H1 (cell line): Measurements from ENCODE around the gene PDIA6. TPM values are rescaled to one million over a fixed set of nuclear protein-coding genes. Genes with fewer than 3 reads are reported as not detected.

Experiments used
- CTCF ChIA-PET: fragments of 300-600 bp; sonication (Branson Sonifier 250); formaldehyde crosslinking; loops from one replicate; lab custom pipeline; 2021; ENCODE audit not compliant: partially characterized antibody; lab: Charles Lee
- POLR2A ChIA-PET: fragments of 300-600 bp; sonication (Branson Sonifier 250); formaldehyde crosslinking; loops from one replicate; lab custom pipeline; 2021; ENCODE audit warnings: inconsistent platforms; ENCODE audit not compliant: partially characterized antibody; lab: Charles Lee
- DNase-seq, 2 experiments: peaks; one replicate each; pipeline versions ENCODE4 v3.0.0 to v3.0.0-alpha.2; 2010 to 2022; ENCODE audit warnings: low spot score in 2 of 2, low read depth in 1 of 2, mixed read lengths in 1 of 2
- FAIRE-seq: peaks from 2 replicates; lab custom pipeline; 2011; peaks lifted over from hg19 to GRCh38; lab: Jason Lieb, UNC
- H2AFZ ChIP-seq: 2 replicates; pipeline ENCODE4 v1.8.1; 2012; ENCODE audit warnings: low read length, inconsistent platforms
- H2AK5ac ChIP-seq: 2 replicates; pipeline ENCODE4 v1.6.1; 2013; ENCODE audit warnings: low read depth, low read length
- H2BK120ac ChIP-seq: replicated peaks from 2 replicates; pipeline ENCODE3; 2013; ENCODE audit warnings: low read depth, low read length, inconsistent platforms
- H2BK12ac ChIP-seq: 2 replicates; pipeline ENCODE4 v1.6.1; 2013; ENCODE audit warnings: low read depth, low read length
- H2BK15ac ChIP-seq: 2 replicates; pipeline ENCODE4 v1.6.1; 2013; ENCODE audit warnings: low read length
- H2BK20ac ChIP-seq: 2 replicates; pipeline ENCODE4 v1.6.1; 2013; ENCODE audit warnings: low read length
- H2BK5ac ChIP-seq: 2 replicates; pipeline ENCODE4 v1.6.1; 2013; ENCODE audit warnings: low read depth, low read length
- H3K14ac ChIP-seq: 2 replicates; pipeline ENCODE4 v1.6.1; 2013; ENCODE audit warnings: inconsistent platforms; ENCODE audit not compliant: insufficient read length
- H3K18ac ChIP-seq: 2 replicates; pipeline ENCODE4 v1.6.1; 2013; ENCODE audit warnings: low read length; ENCODE audit errors: extremely low read depth
- H3K23ac ChIP-seq: 2 replicates; pipeline ENCODE4 v1.6.1; 2013; ENCODE audit warnings: inconsistent platforms; ENCODE audit not compliant: insufficient read length
- H3K23me2 ChIP-seq: 2 replicates; pipeline ENCODE4 v1.6.1; 2013; ENCODE audit warnings: low read depth, low read length
- H3K27ac ChIP-seq: 2 replicates; pipeline ENCODE4 v1.6.1; 2011; ENCODE audit warnings: low read depth, low read length, inconsistent platforms
- H3K27me3 ChIP-seq, 4 experiments: replicated peaks in 1 of 4; 1 replicate in 1 of 4; 2 replicates in 3 of 4; pipeline versions ENCODE4 v1.6.1 to v1.8.1; 2011 to 2013; ENCODE audit warnings: low read length in 3 of 4, mild to moderate bottlenecking in 3 of 4, inconsistent platforms in 2 of 4, mixed read lengths in 2 of 4, moderate library complexity in 1 of 4; ENCODE audit not compliant: control insufficient read depth in 3 of 4, insufficient read depth in 3 of 4; ENCODE audit errors: extremely low read depth in 1 of 4
- H3K36me3 ChIP-seq, 4 experiments: 2 replicates each; pipeline versions ENCODE4 v1.6.1 to v1.8.1; 2011 to 2013; ENCODE audit warnings: mild to moderate bottlenecking in 4 of 4, low read length in 3 of 4, moderate library complexity in 2 of 4, control low read depth in 1 of 4, inconsistent platforms in 1 of 4; ENCODE audit not compliant: insufficient read depth in 4 of 4, control insufficient read depth in 2 of 4
- H3K4ac ChIP-seq: replicated peaks from 2 replicates; pipeline ENCODE3; 2013; ENCODE audit warnings: low read length, low read depth, mixed read lengths, inconsistent platforms; ENCODE audit not compliant: insufficient read length
- H3K4me1 ChIP-seq, 4 experiments: replicated peaks in 1 of 4; 1 replicate in 1 of 4; 2 replicates in 3 of 4; pipeline versions ENCODE4 v1.6.1 to v1.8.1; 2011 to 2013; ENCODE audit warnings: low read length in 3 of 4, inconsistent platforms in 2 of 4, mixed read lengths in 1 of 4; ENCODE audit not compliant: insufficient read depth in 4 of 4, control insufficient read depth in 3 of 4
- H3K4me2 ChIP-seq, 2 experiments: 2 replicates each; pipeline versions ENCODE4 v1.6.1 to v1.8.1; 2011 to 2013; ENCODE audit warnings: low read depth in 2 of 2, low read length in 2 of 2, control low read depth in 1 of 2, inconsistent platforms in 1 of 2, mild to moderate bottlenecking in 1 of 2; ENCODE audit not compliant: insufficient read depth in 1 of 2
- H3K4me3 ChIP-seq, 4 experiments: fragments of 200-600, 300-600 bp in 1 of 4; sonication (generic), shearing (Covaris generic), sonication (Bioruptor Twin) in 1 of 4; 2 replicates each; pipeline versions ENCODE4 v1.5.1 to v1.8.1; 2011 to 2016; ENCODE audit warnings: low read length in 4 of 4, low read depth in 3 of 4, control low read depth in 2 of 4, inconsistent platforms in 2 of 4, mild to moderate bottlenecking in 2 of 4, mixed read lengths in 1 of 4, moderate library complexity in 1 of 4; ENCODE audit not compliant: insufficient read depth in 2 of 4; ENCODE audit errors: extremely low read depth in 1 of 4
- H3K56ac ChIP-seq: replicated peaks from 2 replicates; pipeline ENCODE3; 2013; ENCODE audit warnings: low read depth, mild to moderate bottlenecking, mixed read lengths, low read length, inconsistent platforms; ENCODE audit not compliant: insufficient read length
- H3K79me1 ChIP-seq: 2 replicates; pipeline ENCODE4 v1.6.1; 2013; ENCODE audit warnings: low read depth, low read length, control low read depth
- H3K79me2 ChIP-seq, 2 experiments: 2 replicates each; pipeline versions ENCODE4 v1.6.1 to v1.8.1; 2012 to 2013; ENCODE audit warnings: low read length in 2 of 2, mild to moderate bottlenecking in 2 of 2, inconsistent platforms in 1 of 2; ENCODE audit not compliant: insufficient read depth in 2 of 2, control insufficient read depth in 1 of 2
- H3K9ac ChIP-seq, 4 experiments: replicated peaks in 1 of 4; 1 replicate in 1 of 4; 2 replicates in 3 of 4; pipeline versions ENCODE4 v1.6.1 to v1.8.1; 2011 to 2013; ENCODE audit warnings: low read depth in 3 of 4, low read length in 3 of 4, control low read depth in 2 of 4, mild to moderate bottlenecking in 2 of 4, moderate library complexity in 2 of 4, inconsistent platforms in 1 of 4; ENCODE audit errors: extremely low read depth in 1 of 4
- H3K9me3 ChIP-seq, 2 experiments: 2 replicates each; pipeline versions ENCODE4 v1.6.1 to v1.8.1; 2012 to 2013; ENCODE audit warnings: mild to moderate bottlenecking in 2 of 2, moderate library complexity in 2 of 2, control low read depth in 1 of 2, inconsistent platforms in 1 of 2, low read depth in 1 of 2, low read length in 1 of 2, mixed read lengths in 1 of 2; ENCODE audit not compliant: insufficient read depth in 2 of 2
- H4K20me1 ChIP-seq, 2 experiments: replicated peaks in 1 of 2; 2 replicates each; pipeline versions ENCODE3 to v1.8.1; 2011 to 2013; ENCODE audit warnings: inconsistent platforms in 2 of 2, low read length in 2 of 2, mild to moderate bottlenecking in 1 of 2; ENCODE audit not compliant: insufficient read depth in 2 of 2, control insufficient read depth in 1 of 2
- H4K5ac ChIP-seq: 2 replicates; pipeline ENCODE4 v1.6.1; 2013; ENCODE audit warnings: low read length, low read depth, mixed read lengths, inconsistent platforms; ENCODE audit not compliant: insufficient read length
- H4K8ac ChIP-seq: 2 replicates; pipeline ENCODE4 v1.8.0; 2013; ENCODE audit warnings: mild to moderate bottlenecking, moderate library complexity, low read length, inconsistent platforms; ENCODE audit not compliant: insufficient read depth; ENCODE audit errors: extremely low read depth
- H4K91ac ChIP-seq: replicated peaks from 2 replicates; pipeline ENCODE3; 2013; ENCODE audit warnings: low read length, mixed read lengths, inconsistent platforms; ENCODE audit not compliant: insufficient read length
- RNF2 ChIP-seq: fragments of 200-900, 300-1000 bp; sonication (generic); IDR thresholded peaks from 2 replicates; pipeline ENCODE4 v1.7.1; 2016; ENCODE audit warnings: borderline replicate concordance, low read depth, mild to moderate bottlenecking, antibody characterized with exemption, low read length; ENCODE audit not compliant: poor library complexity, severe bottlenecking; ENCODE audit errors: missing control alignments
- WGBS, 2 experiments: shearing (Covaris generic) in 1 of 2; methylation state at CpG; one replicate each; pipeline versions ENCODE4 v1.1.6 to v1.1.7; 2013 to 2015; ENCODE audit warnings: low lambda C conversion rate in 2 of 2, mixed read lengths in 2 of 2, inconsistent platforms in 1 of 2, low coverage in 1 of 2, missing lambda C conversion rate in 1 of 2; ENCODE audit not compliant: insufficient replicate concordance in 2 of 2, insufficient coverage in 1 of 2, insufficient read length in 1 of 2; ENCODE audit errors: extremely low coverage in 1 of 2, missing lambda C conversion rate in 1 of 2; 5-methylcytosine and 5-hydroxymethylcytosine counted together
- polyA plus RNA-seq, 7 experiments: library from polyadenylated mRNA; depleted of rRNA in 3 of 7; stranded (reverse) in 5 of 7; unstranded in 2 of 7; fragments of >200 nt in 5 of 7; fragments of 200-250 nt in 2 of 7; gene quantifications; 1 replicate in 5 of 7; 2 replicates in 1 of 7; 4 replicates in 1 of 7; pipeline versions ENCODE4 v1.2.1 to v1.2.3, GENCODE V29; 2011 to 2013; ENCODE audit warnings: missing spikeins in 2 of 7, mixed read lengths in 2 of 7
- total RNA-seq: library from RNA; stranded (reverse); fragmentation: NEBNext Ultra II Directional; extraction: Animal tissue kit (Norgen Biotek cat#: 25700); gene quantifications from 2 replicates; pipeline ENCODE4 v1.2.1, GENCODE V29; 2021
- TF ChIP-seq, protein P1 (sequence below): IDR thresholded peaks from 2 replicates; pipeline ENCODE4 v1.6.1; 2012; ENCODE audit warnings: inconsistent platforms

Gene PDIA6
- total and polyA plus RNA-seq, 2 of the 8 experiments (the other 6 are each of a cell fraction or from before 2014, with no cell fraction given): 181 to 384 TPM

DNA sequence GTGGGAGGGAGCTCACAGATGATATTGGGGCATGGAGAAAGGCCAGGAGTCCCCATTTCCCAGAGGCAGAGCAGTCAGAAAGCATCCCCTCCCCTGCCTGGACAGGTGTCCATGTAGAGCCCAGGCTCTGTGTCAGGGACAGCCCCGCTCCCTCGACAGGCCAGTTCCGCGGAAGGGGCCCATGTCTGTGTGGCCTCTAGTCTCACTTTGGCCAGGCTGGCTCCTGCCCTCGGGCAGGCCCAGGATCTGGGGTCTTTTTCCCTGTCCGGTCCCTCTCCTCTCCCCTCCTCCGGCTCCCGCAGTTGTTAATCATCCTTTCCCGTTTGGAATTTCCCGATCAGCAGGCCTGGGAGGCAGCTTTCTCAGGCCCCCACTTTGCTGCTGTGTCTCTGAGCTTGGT lies 20.4 kb upstream of the PDIA6 start:
- no peak overlapping the region for H4K5ac ChIP-seq
- no peak overlapping the region for H2BK12ac ChIP-seq
- H3K4me2 ChIP-seq: no peak overlapping the region
- no peak overlapping the region for H2BK120ac ChIP-seq
- FAIRE-seq (no peak), DNase-seq (no peak)
- no peak overlapping the region for H3K18ac ChIP-seq
- H4K8ac ChIP-seq: no peak overlapping the region
- no peak overlapping the region for H3K27ac ChIP-seq
- no peaks in the 10 kb centered on the region for H3K23me2 ChIP-seq
- H4K91ac ChIP-seq: no peak overlapping the region
- peaks cover 0 to 7% (median 4%) of the 10 kb centered on the region in 4 experiments; a peak in 3 of 7 replicates for H3K27me3 ChIP-seq
- no peak overlapping the region for H3K14ac ChIP-seq
- H2BK20ac ChIP-seq: no peak overlapping the region
- H3K4ac ChIP-seq: no peak overlapping the region
- H3K9ac ChIP-seq: no peak overlapping the region
- H4K20me1 ChIP-seq: no peaks in the 10 kb centered on the region
- no peak overlapping the region for H3K56ac ChIP-seq
- H2BK15ac ChIP-seq: no peak overlapping the region
- POLR2A ChIA-PET: interaction anchor here (0.6 to 1.4 kb wide), 4 partner anchors 21 to 297 kb away, joined by 3 to 6 read pairs (median 4); partner anchors contain the start of gene PDIA6
- no peak overlapping the region for H3K4me3 ChIP-seq
- no peaks in the 10 kb centered on the region for H3K79me2 ChIP-seq
- no peaks in the 10 kb centered on the region for H3K79me1 ChIP-seq
- no peak overlapping the region for H2AK5ac ChIP-seq
- no peak overlapping the region for H3K23ac ChIP-seq
- no peak overlapping the region for H2AFZ ChIP-seq
- TF ChIP-seq, protein P1, sequence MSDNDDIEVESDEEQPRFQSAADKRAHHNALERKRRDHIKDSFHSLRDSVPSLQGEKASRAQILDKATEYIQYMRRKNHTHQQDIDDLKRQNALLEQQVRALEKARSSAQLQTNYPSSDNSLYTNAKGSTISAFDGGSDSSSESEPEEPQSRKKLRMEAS: no peak
- no peak for TF ChIP-seq RNF2
- H2BK5ac ChIP-seq: no peak overlapping the region
- CTCF ChIA-PET: interaction anchor here (0.6 to 11.2 kb wide), 84 partner anchors 9 to 865 kb away, joined by 3 to 234 read pairs (median 4); partner anchors contain the start of genes KCNF1 and PDIA6
- no peaks in the 10 kb centered on the region for H3K36me3 ChIP-seq
- H3K9me3 ChIP-seq: no peaks in the 10 kb centered on the region
- peaks cover 0 to 7% (median 4%) of the 10 kb centered on the region in 4 experiments; a peak in 5 of 7 replicates for H3K4me1 ChIP-seq
- WGBS, 2 experiments: 93% methylated on average over 10 of the region's 10 CpGs; no CpG with 5 or more reads in 1 of the 2 experiments
